Measurements from ENCODE around the gene GNPDA1.
A peak's percentile ranks its signal among the peaks of the same experiment; 100 is the strongest.

The GNPDA1 gene

DNA sequence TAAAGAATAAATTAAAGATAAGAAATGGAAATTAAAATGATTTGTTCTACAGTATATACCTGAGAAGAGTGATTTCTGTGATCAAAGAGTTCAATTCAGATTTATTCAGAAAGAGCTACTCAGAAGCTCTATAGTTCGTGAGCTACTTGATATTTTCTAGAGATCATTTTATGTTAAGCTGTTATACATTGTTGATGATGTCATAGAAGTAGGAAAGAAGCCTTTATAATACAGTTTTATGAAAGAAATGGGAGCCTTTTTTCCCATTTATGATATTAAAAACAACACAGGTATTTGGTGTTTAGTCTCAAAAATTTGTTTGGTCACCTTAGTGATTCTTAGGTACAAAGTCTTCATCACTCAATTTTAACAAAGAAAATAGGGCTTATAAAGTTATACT is 23.1 kb downstream of the GNPDA1 start:
- no peak for DNase-seq

DNA sequence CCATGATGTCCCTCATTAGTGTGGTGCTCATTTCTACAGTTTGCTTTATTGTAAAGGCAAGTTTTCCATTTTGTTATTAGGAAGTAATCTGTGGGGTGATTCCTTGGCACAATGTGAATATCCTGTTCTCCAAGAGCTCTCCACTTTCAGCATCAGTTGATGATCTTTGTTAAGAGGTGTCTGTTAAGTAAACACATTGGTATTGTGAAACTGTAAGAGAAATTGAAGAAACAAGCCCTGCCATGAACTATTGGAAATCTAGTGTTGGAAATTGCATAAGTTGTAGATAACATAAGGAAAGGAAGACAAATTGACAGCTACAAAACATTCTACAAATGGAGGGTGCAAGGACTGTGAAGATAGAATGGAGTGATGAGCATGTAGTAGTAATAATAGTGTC is 26.8 kb downstream of the GNPDA1 start:
- no peak for DNase-seq

DNA sequence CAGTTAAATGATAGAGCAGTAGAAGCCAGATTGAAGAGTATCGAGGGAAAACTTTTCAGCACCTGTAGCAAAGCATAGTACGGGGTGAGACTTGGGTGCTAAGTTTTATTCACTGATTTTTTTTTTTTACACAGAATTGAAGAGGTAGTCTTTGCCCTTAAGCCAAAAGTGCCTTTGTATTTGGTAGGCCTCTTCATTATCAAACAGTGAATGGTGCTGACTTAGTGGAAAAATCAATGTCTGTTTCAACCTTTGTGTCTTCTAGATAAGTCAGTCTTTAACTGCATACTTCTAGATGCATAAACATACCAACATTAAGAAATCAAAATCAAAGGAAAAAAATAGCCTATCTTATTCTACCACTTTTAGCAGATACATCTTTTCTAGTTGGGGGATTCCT is 30.2 kb downstream of the GNPDA1 start:
- DNase-seq: no peak

DNA sequence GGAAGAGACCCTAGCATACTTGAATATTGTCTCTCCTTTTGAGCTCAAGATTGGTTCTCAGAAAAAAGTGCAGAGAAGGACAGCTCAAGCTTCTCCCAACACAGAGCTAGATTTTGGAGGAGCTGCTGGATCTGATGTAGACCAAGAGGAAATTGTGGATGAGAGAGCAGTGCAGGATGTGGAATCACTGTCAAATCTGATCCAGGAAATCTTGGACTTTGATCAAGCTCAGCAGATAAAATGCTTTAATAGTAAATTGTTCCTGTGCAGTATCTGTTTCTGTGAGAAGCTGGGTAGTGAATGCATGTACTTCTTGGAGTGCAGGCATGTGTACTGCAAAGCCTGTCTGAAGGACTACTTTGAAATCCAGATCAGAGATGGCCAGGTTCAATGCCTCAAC is 34.4 kb downstream of the GNPDA1 start:
- DNase-seq: no peak

DNA sequence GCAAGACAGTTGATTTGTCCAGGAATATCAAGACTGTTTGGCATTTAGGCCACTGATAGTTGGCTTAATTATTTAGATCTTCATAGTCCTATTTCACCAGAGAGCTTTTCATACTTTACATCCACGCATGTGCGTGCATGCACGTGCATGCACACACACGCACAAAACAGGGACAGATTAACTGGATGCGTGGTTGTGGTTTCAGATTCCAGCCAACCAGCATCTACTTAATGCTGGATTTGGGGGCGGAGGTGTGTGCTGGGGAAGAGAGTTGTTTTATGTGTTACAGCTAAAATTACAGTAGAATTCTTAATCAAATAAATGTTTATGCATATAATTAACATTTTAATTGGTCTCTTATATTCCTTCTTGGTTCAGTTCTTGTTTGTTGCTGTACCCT is 36.7 kb downstream of the GNPDA1 start:
- DNase-seq: no peak

DNA sequence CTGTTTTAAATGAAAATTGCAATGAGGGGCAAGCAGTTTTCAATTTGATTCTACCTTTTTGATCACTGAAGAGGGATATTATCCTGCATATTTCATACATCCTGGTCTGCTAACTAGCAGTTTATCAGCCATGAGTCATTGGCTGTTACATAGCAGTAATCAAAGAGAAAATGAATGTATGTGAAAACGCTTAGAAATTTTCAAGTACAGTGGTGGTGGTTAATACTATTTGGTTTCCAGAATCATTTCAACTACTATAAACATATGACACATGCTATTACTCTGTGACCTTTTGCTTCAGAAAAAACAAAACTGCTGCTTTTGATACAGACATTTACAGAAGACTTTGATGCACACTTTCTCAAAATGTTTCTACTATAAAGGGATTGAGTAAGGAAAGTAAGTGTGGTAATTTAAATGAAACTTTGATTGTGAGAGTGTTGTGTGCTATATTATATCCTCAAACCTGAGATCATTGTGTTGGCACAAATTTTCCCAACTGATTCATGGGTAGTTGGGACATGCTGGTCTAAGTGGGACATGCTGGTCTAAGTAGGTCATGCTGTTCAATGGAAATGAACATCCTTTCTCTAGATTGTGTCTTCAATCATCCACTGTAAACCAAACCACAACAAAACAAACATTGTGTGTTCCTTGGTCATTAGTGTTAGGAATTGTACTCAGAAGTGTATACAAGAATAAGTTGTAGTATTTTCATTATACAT is 38.8 kb downstream of the GNPDA1 start:
- no peak for DNase-seq

DNA sequence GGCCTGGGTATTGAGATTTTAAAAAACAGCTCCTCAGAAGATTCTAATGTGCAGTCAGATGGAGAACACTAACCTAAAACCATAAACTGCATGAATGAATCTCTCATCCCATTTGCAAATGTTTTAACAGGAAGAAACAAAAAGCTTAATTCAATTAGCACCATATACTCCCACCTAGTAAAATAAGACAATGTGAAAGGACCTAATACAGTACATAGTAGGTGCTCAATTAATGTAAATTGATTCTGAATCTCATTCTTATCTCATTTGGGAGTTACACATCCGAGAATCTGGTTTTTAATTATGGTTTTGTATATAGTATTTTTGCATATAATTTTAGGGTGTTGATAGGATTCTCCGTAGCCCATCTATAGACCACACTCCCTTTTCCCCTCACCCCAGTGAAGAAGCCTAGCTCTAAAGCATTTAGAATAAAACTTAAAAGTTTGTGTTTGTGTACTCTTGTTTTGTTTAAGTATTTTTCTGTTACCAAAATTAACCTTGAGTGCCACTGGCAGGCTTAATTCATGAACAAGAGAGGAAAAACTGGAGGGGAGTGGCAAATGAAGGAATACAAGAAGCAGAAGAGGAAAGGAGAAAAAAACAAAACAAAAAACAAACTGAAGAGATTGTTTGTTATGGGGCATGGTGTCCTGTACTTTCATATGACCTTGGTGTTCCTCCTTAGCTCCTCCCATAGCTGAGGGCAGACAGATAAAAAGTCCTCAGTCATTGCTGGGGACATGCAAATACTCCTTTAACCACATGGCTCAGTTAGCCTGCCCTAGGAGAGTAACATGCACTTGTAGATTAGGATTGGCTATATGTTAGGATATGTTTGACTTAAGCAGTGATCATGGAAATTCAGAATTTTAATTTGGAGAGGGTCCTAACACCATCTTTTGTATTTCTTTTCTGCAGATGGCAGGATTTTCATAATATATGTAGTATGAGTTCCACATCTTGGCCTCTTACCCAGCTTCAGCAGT is 42.8 kb downstream of the GNPDA1 start:
- no peak for DNase-seq

DNA sequence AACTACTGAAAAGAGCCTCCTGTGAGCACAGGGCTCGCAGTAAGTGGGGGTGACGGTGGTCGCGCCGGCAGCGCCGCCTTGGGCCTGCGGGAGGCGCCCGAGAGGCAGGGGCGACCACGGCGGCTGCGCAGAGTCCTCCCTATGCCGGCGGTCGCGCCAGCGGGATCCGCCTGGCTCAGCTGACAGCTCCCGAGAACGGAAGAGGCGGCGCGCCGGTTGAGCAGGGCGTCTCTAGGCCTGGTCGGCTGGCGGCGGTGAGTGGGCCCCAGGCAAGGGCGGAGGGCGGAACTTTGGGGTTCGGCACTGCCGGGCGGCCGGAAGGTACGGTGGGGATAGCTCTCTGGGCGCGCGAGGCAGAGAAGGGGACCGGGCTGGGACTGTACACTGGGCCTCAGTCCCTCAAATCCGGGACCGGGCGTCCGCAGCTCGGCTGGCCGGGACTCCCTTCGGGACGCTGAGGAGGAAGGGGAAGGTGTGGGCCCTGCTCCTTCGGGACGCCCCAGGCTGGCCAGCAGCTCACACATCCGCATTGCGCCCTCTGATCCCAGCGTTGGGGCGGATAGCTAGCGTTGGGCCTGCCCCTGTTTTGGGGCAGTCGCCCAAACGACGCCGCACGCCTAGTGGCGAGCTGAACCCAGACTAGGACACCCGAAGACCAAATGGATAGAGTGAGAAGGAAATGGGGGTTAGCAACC is 43.8 kb downstream of the GNPDA1 start, which contains the start of gene RNF14:
RNF14 (plus strand) TSS at position 192 of the 695 bp plus-strand sequence. CDS start 4,484 bp downstream, outside the sequence.
- DNase-seq: peak; percentile 83

DNA sequence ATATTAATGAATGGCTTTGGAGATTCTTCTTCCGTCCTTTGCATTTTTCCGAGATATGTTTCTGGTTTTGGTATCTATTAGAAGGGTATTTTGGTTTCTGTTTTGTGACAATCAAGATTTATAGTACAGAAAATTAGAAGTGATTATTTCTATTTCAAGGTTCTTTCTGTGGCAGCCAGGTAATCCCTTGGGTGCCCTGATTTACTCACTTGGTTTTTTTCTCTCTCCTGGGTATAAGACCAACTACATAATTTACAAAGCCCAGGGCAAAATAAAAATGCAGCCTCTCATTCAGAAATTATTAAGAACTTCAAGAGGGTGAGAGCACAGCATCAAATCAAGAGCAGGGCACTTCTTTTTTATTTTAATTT is 45.9 kb downstream of the GNPDA1 start:
- no peak for DNase-seq

DNA sequence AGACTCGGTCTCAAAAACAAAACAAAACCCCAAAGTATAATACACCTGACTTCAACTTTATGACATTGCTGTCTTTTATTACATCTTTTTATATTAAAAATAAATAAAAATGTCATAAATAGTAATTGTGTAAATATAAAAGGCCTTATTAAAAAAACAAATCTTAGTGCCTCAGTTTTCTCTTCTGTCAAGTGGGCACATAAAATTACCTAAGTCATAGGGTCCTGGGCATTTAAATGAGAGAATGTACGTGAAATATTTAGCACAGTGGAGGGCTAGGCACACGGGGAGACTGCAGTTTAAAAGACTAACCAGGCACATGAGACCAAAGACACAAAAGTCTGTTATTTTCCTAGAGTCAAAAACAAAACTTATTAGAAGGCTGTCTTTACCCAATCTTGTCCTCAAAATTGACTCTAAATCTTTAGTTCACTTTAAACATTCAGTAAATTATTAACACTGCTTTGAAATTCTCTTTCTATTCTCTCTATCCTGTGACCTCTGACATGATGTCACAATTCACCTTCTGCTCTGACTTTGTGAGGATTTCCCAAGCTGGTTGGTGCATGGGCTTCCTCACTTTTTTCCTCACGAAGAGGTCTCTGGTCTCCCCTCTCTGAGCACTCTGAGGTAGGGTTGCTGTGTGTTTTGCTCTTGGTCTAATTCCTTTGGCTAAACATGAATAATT is 46.4 kb downstream of the GNPDA1 start:
- no peak for DNase-seq

DNA sequence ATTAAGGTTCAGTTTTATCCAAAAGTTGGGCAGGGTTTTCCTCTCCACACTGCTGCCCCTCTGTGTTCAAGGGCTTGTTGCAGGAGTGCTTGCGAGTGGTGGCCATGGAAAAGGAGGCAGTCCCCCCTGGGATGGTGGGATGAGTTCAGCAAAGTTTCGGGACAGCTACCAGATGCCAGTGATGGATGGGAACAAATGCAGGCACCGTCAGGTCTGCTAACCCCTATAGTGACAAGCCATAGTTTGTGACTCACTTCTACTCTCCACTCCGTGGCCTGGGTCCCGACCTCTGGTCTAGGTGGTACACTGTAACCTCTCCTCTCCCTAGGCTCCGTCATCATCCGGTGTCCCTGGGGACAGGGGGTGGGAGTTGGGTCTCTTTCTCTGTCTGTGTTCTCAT is 47.8 kb downstream of the GNPDA1 start:
- no peak for DNase-seq

DNA sequence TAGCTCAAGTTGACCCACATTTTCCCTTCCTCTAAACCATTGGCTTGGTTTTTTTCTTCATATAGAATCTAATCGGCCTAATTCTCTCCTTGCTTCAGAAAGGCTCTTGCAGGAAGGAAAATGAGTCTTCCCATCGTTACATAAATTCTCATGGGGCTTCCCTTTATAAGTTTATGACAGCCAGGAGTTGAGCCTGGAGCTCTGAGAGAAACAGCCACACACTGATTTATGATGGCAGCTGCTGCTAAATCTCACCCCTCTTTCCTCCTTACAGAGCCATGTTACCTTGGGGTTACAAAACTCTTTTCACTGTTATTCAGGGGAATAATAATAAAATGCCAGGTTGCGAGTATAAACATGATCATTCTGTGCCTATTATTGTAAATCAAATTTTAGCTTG is 49.1 kb downstream of the GNPDA1 start:
- no peak for DNase-seq

DNA sequence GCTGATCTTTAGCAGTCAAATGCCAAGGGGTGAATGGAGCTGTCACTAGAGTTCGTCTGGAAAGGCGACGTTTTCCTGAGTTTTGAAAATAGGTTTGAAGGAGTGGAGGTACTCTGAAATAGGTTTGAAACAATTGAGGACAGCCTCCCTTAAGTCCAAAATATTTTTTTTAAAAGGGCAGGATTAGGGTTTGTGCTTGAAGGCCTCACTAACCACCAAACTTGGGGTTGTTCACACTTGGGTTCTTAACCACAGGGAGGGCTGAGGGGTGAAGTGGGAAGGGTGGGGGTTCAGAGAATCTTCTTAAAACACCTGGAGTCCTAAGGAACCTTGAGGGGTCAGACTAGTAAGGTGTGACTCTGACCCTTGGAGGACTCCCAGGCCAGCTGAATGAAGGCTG is 51.4 kb downstream of the GNPDA1 start:
- DNase-seq: no peak

DNA sequence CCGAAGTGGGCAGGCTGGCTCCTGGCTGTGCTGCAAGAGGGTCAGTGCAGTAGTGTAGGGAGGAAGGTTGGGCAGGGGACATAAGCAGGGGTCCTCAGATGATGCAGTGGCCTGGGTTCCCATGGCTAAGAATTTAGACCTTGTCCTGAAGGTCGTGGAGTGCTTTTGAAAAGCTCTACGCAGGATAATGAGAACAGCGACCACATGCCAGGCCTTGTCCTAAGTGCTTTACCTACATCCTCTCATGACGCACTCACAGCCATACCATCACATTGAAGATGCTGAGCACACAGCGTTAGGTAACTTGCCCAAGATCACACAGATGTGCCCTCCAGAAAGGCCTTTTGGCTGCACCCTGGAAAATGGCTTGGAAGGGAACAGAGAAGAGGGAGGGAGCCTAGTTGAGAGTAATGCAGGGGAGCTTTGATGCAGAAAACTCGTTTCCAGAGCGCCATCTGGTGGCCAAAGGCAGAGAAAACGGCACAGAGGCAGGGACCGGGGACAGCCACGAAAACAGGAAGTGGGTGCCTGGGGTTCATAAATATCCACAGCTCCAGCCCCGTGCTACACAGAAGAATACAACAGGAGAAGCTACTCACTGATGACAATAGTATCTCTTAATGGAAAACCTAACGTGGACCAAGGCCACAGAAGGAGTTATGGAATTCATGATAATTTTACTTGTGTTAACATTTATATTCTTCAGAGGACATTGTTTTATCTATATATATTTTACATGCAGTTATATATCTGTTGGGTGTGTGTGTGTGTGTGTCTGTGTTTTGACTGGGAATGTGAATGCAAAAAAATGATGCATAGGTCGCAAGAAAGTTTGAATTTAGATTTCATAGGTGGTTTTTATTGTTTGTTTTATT is 52.1 kb downstream of the GNPDA1 start:
- DNase-seq: peak; percentile 66

DNA sequence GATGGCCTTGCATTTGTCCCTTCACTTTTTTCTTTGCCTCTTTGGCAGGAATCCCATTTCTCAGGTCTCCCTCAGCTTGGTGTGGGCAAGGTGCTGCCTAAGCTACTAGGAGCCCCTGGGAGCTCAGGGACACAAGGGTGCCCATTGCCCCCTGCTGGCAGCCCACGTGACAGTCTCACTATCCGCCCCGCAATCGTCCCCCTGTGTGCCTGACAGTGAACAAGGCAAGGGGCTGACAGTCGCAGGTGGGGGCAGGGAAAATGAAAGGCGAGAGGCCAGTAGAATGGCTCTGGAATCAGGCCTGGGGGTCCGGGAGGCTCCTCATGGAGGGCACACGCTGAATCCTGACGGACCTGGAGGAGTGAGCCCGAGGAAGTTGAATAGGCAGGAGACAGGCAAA is 52.8 kb downstream of the GNPDA1 start:
- DNase-seq: no peak

DNA sequence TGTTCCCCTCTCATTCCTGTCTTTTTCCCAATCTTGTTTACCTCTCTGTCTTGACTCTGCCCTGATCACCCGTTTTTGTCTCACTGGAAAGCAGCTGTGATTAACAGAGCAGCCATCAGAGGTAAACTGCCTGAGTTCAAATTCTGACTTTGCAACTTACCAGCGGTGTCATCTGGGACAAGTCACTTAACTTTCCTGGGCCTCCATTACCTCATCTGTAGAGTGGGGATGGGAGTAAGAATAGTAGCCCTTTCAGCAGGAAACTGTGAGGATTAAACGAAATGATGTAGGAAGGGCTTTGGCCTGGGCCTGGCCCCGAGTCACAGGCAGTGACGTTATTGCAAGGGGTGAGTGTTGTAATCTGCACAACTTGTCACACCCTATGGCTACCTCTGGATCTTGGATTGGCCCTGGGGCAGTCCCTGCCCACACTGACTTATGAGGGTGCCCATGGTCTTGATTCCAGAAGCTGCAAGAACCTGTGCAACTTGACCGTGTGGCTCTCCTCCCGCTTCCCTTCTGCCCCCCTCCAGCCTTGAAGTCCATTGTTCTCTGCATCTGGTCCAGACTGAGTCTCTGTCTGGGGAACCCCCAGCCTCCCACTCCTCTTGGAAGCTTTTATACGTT is 54.2 kb downstream of the GNPDA1 start:
- no peak for DNase-seq

DNA sequence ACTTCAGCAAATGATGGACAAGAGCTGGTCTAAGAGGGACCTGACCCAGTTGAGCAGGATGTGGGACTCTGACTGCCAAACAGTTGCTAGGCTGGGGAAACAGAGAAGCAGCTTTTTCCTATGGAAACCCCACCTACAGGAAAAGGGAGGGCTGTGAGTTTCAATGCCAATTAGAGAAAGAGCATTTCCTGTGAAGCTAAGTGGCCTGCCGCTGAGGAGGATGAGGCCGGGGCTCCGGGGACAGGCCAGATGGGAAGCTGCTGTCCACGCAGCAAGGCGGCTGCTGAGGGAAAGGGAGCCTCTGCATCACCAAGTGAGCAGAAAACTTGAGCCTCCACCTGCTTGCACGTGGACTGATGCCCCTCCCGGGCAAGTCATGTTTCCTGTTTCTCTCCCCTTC is 54.7 kb downstream of the GNPDA1 start, which contains the start of gene PCDH12:
PCDH12 (minus strand) TSS at position 90 of the 400 bp plus-strand sequence. CDS start 351 bp downstream, outside the sequence.
- peak; percentile 20 for DNase-seq

DNA sequence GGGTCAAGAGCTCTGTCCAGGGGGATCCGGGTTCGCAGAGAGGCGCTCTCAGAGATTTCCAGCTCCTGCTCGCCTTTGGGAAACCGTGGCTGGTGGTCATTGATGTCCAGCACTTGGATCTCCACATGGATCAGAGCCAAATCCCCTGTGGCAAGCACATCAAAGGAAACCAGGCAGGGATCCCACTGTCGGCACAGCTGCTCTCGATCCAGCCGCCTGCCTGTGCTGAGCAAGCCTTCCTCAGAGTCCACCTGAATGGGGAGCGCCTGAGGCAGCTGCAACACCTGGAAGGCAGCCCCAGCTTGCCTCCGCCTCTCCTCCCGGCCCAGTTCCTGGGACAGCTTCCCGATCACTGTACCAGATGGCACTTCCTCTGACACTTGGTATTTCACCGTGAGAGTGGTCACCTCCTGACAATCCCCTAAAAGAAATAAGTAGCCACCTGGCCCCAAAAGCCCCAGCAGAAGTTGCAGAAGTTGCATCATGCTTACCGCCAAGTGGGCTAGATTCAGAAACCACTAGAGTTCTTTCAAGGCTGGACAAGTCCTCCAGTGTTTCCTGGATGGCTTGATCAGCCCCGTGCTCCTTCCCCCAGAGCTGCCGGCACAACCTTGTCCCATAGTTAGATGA is 55.3 kb downstream of the GNPDA1 start:
- DNase-seq: peak; percentile 63

DNA sequence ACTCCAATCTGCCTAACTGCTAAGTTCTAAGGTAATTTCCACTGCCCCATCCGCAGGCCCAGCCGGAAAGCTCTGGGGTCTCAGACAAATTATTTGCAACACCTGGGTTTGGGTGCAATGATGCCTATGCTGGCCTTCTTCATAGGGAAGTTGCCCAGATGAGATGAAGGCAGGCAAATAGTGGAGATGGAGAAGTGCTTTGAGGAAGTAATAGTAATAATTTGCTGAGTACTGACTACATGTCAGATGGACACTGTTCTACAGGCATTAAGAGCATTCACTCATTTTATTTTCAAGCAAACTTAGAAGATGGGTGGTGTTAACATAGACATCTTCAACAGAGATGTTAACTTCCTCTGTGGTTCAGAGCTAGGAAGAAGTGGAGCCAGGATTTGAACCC is 58.6 kb downstream of the GNPDA1 start:
- no peak for DNase-seq

DNA sequence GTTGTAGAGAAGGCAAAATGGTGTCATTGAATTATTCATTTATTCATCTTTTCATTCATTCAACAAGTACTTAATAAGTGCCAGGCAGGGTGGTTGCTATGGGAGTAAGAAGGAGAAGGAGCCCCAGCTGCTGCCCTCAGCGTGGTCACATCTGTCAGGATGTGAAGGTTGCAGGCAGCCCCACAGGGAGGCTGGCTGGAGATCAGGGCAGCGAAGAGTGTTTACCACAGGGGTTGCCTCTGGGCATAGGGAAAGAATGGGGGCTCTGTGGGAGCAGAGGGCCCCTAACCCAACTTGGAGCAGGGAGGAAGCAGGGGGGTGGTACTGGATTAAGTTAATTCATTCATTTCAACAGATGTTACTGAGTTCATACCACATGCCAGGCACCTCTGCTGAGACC is 60.8 kb downstream of the GNPDA1 start:
- no peak for DNase-seq

DNA sequence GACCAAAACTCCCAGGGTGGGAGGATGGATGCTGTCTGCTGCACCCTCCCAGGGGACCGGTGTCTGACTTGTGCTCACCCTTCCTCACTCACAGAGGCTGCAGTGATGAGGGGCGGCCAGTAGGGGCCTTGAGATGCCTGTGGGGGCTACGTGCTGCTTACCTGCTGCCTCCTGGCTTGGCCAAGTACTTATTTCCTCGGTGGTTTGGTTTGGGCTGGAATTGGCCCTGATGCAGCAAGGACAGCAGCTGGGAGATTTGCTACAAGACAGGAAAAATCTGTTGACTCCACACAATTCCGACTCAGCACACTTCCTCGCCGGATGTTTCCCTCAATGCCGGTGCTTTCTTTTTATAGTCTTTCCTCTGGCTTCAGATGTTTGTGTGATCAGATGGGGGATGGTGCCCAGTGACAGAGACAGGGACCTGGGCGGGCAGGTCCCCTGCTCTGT is 61.5 kb downstream of the GNPDA1 start:
- no peak for DNase-seq

All from NCI-H146 (cell line).